ENCODE data around the gene RNF31.

The RNF31 gene

DNA sequence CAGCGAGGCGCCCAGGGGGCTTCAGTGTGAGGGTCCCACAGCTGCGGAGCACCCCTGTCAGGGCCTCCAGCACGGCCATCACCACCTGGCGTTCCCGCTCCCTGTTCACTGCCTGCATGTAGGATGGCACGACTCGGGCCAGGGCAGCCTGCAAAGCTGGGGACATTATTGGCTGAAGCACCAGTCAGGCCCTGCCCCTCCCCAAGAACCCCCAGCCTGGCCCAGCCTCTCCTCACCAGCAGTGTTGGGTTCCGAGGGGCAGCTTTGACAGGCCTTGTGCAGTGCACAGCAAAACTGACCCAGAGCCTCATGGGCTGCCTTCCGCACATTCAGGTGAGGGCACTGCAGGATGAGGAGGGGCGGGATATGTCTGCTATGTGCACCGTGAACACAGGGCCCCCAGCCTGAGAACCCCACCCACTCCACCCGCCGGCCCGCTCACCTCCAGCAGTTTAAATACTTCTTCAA lies 35.8 kb downstream of the RNF31 start:
- H3K27ac ChIP-seq, result peak overlapping the region; percentile 9; the same call in 1 of the 2 replicates
- TF ChIP-seq, protein P1, sequence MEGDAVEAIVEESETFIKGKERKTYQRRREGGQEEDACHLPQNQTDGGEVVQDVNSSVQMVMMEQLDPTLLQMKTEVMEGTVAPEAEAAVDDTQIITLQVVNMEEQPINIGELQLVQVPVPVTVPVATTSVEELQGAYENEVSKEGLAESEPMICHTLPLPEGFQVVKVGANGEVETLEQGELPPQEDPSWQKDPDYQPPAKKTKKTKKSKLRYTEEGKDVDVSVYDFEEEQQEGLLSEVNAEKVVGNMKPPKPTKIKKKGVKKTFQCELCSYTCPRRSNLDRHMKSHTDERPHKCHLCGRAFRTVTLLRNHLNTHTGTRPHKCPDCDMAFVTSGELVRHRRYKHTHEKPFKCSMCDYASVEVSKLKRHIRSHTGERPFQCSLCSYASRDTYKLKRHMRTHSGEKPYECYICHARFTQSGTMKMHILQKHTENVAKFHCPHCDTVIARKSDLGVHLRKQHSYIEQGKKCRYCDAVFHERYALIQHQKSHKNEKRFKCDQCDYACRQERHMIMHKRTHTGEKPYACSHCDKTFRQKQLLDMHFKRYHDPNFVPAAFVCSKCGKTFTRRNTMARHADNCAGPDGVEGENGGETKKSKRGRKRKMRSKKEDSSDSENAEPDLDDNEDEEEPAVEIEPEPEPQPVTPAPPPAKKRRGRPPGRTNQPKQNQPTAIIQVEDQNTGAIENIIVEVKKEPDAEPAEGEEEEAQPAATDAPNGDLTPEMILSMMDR (conservative IDR thresholded peaks at IDR 0.05; ENCODE audit: low read depth), result no peak
- ChIA-PET CTCF (no interaction called here), POLR2A (ENCODE audit: low non-redundant PET) (interaction anchor here (0.6 kb wide), 1 partner anchor 12 kb away, joined by 7 read pairs; no protein-coding TSS in a partner anchor)
- DNase-seq (ENCODE audit: low spot score), result no peak

DNA sequence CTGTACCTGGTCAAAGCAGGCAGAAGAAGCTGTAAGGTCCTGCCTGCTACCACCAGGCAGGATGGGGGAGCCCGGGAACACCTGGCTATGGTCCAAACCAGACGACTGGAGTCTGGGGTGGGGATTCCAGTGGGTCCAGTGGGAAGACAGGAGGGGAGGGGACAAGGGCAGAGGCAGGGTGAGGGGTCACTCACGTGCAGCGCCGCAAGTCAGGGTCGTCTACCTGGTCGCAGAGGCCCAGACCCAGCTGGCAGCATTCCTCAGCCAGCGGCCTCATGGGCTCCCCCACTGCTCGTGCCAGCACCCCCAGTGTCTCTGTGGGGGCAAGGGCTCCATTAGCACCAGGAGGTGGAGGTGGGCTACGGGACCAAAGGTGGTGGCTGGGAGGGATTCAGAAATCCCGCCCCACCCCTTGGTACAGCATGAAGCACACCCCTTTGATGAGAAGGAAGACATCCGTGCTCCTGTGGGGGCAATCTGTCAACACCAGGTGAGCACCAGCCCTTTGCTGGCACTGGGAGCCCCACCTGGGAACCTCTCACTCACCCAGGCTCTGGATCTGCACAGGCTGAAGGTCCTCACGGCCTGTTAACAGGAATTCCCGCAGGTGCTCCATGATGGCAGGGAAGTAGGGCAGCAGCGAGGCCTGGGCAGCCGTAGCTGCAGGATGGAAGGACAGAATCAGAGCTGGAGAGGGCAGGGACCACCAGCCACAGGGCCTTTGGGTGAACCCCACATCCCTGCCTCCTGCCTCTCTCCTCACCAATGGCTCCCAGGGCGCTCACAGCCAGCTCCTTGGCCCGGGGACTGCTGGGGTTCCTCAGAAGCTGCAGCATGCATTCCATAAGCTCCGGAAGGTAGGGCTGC lies 37.0 kb downstream of the RNF31 start:
- CTCF ChIA-PET, result no interaction called here

GRCh38 chr14:24185026-24185425 lies 37.7 kb downstream of the RNF31 start:
- ChIA-PET POLR2A (ENCODE audit: low non-redundant PET) (no interaction called here), CTCF (no interaction called here)
- H3K27ac ChIP-seq, result no peak overlapping the region
- TF ChIP-seq, protein P1 (conservative IDR thresholded peaks at IDR 0.05; ENCODE audit: low read depth), result no peak
- no peak for DNase-seq (ENCODE audit: low spot score)

More for the DNA sequence above, 37.0 kb downstream of the RNF31 start:
- TF ChIP-seq, protein P1 (conservative IDR thresholded peaks at IDR 0.05; ENCODE audit: low read depth), result no peak
- POLR2A ChIA-PET (ENCODE audit: low non-redundant PET), result no interaction called here
- H3K27ac ChIP-seq, result 0 out of 2 replicates have a peak overlapping the region, but pooled peaks have one; percentile 1
- DNase-seq (ENCODE audit: low spot score), result no peak

GRCh38 chr14:24185741-24186140 lies 38.4 kb downstream of the RNF31 start:
- POLR2A ChIA-PET (ENCODE audit: low non-redundant PET), result no interaction called here
- no peak for DNase-seq (ENCODE audit: low spot score)
- no peak overlapping the region for H3K27ac ChIP-seq
- CTCF ChIA-PET, result no interaction called here
- TF ChIP-seq, protein P1 (conservative IDR thresholded peaks at IDR 0.05; ENCODE audit: low read depth), result no peak

GRCh38 chr14:24186831-24187538 lies 39.7 kb downstream of the RNF31 start:
- POLR2A ChIA-PET (ENCODE audit: low non-redundant PET), result no interaction called here
- peak overlapping the region; percentile 78 for H3K27ac ChIP-seq
- CTCF ChIA-PET, result interaction anchor here (0.6 kb wide), 1 partner anchor 74 kb away, joined by 3 read pairs; no protein-coding TSS in a partner anchor
- TF ChIP-seq, protein P1 (conservative IDR thresholded peaks at IDR 0.05; ENCODE audit: low read depth), result no peak
- DNase-seq (ENCODE audit: low spot score), result no peak

DNA sequence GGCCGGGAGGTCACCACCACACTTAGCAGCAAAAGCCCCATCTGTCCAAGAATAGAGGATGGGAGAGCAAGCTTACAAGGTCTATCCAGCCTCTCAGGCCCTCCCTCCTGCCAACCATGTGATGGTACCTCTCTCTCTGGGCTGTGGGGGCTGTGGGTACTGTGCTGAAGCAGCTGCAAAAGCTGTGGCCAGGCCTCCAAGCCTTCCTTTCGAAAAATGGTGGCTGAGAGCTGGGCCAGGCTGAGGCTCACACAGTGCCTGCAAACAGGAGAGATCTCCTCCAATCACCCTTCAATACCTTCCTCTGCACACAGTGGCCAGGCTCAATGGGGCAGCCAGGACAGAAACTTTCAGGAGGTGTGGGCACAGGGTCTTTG lies 40.2 kb downstream of the RNF31 start:
- ChIA-PET POLR2A (ENCODE audit: low non-redundant PET) (no interaction called here), CTCF (interaction anchor here (0.6 kb wide), 1 partner anchor 74 kb away, joined by 3 read pairs; no protein-coding TSS in a partner anchor)
- H3K27ac ChIP-seq, result peak overlapping the region; percentile 78

More for the DNA sequence above, 40.2 kb downstream of the RNF31 start:
- TF ChIP-seq, protein P1 (conservative IDR thresholded peaks at IDR 0.05; ENCODE audit: low read depth), result no peak
- DNase-seq (ENCODE audit: low spot score), result no peak
